OCI-LY7 (cell line): Measurements from ENCODE around the gene PPP2R5C.

Experiments used
- CTCF ChIP-seq: fragments of 200-600 bp; sonication (generic); conservative IDR thresholded peaks from 2 replicates; pipeline ENCODE4 v1.5.1; 2014; ENCODE audit warnings: mild to moderate bottlenecking, antibody characterized with exemption, low read length, moderate library complexity, mixed read lengths
- EZH2phosphoT487 ChIP-seq: fragments of 200-600 bp; sonication (generic); IDR thresholded peaks from 2 replicates; pipeline ENCODE4 v1.6.1; 2018; ENCODE audit warnings: low read depth, borderline replicate concordance, mild to moderate bottlenecking, mixed run types, antibody characterized with exemption, low read length, moderate library complexity, mixed read lengths

- TF ChIP-seq CTCF, result no peak
- no peak for TF ChIP-seq EZH2phosphoT487
These were observed 144.1 kb downstream of the PPP2R5C start for GRCh38 chr14:101905614-101906013.
